ENCODE measurements around the gene CEP104.

The CEP104 gene

DNA sequence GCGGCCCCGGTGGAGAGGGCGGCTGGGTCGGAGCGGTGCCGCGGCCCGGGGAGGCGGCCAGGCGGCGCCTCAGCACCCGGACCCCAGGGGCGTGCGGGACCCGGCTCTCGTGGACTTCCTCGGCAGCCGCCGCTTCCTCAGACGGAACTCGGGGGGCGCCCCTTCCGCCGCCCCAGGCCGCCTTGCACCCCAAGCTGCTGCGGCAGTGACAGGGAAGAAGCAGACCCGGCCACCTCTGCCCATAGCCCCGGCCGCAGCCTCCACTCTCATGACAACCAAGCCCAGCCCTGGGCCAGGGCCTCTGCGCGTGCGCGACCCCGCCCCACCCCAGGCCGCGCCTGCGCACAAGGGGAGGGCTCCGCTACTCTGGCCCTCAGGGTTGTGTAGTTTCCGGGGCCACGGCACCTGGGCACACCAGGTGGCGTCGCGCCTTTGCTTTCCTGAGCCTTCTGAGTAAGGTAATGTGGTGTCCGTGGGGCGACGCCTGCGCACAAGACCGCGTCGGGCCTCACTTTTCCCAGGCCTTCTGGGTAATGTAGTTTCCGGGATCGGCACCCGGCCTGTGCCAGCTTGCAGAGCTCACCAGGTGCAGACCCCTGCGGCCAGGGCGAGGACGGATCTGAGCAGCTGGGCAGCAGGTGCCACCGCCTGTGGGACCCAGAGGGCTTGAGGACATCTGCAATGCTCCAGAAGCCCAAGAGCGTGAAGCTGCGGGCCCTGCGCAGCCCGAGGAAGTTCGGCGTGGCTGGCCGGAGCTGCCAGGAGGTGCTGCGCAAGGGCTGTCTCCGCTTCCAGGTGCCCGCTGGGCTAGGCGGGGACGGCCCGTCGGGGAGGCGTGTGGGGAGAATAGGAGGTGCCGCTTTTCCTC, at the start of gene CEP104, which contains the start of gene DFFB:
Gene CEP104, minus strand, starts transcription at position 289 of the 868 bp plus-strand sequence. CDS start 4,804 bp downstream, outside the sequence.
Gene DFFB, plus strand, starts transcription at position 554 of the 868 bp plus-strand sequence. Its CDS starts 128 bp downstream, at position 682.
- peak; percentile 97 to 99 for DNase-seq

DNA sequence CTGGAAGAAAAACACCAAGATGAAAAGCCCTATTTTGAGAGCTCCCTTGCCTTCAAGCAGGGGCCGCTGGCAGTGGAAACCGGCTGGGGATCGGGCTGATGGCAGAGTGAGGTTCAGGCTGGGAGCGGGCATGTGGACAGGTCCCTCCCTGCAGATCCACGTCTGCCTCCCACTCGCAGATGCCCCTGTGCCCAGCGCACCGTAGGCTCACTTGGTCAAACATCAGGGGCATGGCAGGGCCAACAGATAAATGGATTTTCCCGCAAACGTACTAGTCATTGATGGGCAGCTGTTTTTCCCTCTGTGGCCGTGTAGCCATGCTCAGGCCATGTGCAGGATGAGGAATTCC, 49.6 kb upstream of the CEP104 start:
- DNase-seq = no peak

DNA sequence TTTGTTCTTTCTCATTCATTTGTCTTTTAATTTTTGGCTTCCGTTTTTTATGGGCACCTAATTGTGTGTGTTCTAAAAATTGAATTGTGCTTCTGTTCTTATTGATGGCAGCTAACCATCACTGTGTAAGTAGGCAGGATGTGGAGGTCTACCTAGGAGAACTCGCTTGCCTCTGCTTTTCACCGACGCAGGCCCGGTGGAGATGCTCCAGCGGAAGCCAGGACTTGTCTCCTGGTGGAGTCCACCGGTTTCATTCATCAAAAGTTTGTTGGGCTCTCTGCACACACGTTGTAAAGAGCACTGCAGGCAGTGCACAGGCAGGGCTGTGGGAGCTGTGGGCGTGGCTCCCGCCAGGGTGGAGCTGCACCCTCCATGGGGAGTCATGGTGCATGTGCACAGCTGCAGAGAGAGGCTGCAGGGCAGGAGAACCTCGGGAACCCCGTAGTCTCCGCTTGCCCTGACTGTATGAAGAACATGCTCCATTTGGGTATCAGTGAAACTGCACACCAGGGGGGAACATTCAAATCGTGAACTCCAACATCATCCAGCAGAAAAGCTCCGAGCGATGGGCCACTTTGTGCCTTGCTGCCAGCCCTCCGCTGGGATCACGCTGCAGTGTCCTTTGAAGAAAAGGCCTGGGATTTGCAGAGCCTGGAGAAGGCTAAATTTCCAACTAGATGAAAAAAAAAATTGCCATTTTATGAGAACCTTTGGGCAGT, 49.1 kb upstream of the CEP104 start:
- no peak for DNase-seq

DNA sequence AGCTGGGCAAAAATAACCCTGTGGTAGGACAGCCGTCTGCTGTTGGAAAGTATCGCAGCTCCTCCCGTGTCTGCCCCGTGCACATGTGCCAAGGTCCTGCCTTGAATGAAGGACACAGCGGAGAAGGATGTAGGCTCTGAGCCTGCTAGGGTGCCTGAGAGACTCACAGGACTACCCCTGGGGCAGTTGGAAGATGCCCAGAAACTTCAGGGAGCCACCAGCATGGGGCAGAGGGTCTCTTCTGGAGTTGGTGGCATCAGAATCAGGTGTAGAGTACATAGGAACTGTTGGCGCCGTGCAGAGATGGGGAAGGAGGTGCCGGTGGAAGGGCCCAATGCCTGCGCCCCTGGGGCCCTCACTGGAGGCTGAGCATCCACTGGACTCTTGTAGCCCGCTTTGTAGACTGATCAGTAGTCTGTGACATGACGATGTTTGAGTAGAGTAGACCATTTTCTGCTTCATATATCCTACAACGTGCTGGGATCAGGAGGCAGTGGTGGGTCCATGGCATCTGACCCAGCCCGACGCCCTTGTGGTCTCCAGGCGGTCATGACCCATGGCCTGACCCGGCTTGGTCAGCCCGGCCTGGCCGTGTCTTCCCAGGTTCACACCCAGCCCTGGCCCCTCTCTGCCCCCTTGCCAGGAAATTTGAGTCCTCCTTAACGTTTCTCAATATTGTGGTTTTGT, 48.4 kb upstream of the CEP104 start:
- DNase-seq = no peak

DNA sequence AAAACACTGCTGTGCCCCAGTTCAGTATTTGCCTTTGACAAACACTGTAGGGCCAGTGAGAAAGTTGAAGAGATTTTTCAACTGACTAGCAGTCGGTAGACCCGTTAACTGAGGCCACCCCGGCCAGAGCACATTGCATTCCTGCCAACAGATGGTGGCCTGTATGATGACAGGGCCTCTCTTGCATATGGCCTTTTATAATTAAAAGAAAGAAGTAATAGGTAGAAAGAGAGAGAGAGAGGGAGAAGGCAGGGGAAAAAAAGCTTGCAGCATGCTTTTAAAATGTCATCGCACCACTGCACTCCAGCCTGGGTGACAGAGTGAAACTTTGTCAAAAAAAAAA, 47.8 kb upstream of the CEP104 start:
- no peak for DNase-seq

DNA sequence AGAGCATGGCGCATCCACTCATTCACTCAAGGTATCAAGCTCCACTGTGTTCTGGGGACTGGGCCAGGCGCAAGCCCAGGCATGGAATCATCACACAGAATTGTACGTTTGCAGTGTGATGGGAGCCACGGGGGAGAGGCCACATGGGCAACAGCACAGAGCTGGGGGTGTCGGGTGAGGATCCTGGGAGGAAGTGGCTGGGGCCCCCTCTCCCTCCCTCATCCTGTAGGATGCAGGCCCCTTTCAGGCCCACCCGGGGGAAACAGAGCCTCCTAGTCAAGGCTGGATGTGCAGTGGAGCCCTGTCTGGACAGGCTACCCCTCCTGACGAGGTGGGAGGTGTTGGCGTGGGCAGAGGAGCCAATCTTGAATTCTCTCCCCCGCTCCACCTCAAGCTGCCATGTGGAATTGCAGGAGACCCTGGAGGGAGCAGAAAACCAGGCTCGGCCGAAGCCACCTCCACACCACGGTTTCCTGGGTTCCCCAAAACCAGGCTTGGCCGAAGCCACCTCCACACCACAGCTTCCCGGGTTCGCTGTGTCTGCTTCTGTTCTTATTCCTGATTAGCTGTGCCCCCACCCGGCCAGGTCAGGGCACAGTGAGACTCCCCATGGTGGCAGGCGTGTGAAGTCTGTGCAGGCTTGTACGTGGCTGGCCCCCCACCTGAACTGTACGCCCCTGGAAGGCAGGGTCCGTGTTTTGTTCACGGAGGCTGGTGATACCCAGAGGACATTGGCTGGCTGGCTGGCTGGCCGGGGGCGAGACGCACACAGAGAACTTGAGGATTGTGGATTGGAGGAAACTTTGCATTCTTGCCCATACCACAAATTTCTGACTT, 47.2 kb upstream of the CEP104 start:
- peak in 1 of 2 experiments; percentile 10 for DNase-seq

DNA sequence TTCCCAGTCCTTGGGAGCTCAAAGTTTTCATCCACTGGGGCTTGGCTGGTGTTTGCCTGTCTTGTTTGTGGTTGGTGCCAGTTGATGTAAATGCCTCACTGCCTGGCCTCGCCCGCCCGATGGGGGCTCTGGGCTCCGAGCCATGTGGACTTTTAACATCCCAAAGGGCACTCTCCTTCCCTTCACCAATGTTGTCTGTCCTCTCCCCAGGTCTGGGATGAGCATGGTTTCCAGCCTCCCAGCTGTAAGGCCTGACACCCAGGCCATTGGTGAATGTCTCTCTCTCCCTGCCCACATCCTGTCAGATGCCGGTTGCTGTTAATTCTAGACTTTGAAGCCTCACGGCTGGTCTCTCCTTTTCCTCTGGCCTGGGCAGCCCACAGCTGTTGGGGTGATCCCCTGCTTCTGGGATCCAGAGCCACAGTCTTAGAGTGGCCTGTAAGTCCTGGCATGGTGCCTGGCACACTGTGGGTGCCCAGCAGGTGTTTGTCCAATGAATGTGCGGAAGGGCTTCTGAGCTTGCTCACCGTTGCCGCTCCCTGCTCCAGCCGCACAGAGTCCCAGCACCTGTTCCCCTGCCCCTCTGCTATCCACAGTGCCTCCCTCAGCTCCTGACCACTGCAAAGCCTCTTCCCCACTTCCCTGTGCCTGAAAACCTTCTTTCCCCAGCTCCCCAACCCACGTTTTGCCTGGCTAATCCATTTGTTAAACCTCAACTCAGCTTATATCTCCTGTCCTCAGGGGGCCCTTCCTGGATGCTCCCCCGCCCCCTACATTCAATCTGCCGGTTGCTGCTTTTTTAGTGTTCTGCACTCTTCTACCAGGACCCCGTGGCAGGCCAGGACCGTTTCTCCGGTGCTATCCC, 46.4 kb upstream of the CEP104 start:
- peak; percentile 71 to 89 for DNase-seq

DNA sequence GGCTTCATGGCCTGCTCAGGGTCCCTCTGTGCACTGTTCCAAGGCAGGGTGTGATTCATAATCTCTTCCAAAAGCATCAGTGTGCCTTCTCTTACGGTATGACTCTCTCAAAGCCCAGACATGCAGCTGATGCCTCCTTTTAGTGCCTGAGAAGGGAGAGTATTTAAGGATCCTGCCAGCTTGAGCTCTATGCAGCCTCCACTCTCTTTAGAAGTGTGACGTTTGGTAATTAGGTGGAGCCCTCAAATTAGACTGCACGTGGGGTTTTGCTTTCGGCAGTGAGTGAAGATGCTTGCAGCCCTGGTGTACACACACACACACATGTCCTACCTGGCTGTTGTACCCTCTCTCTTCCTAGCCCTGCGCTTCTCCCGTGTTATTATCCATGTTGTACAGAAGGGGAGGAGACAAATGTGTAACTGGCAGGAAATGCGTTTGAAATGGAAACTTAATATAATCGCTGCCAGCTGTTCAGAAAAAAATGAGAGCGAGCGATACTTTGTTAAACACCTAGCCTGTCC, 45.6 kb upstream of the CEP104 start:
- peak; percentile 27 to 51 for DNase-seq

DNA sequence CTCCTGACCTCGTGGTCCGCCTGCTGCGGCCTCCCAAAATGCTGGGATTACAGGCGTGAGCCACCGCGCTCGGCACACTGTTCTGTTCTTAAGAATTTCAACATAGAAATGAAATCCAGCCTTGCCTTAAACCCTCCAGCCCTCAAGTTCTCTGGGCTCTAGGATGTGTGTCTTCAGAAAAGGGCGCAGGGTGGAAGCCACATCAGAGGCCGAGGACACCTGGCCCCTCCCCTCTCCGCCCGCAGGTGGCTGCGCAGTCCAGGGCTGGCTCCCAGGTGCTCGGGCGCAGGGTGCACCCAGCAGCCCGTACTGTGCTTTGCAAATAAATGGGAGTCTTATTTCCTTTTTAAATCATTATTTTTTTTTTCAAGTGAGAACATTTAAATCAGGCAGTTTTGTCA, 45.1 kb upstream of the CEP104 start:
- no peak for DNase-seq

DNA sequence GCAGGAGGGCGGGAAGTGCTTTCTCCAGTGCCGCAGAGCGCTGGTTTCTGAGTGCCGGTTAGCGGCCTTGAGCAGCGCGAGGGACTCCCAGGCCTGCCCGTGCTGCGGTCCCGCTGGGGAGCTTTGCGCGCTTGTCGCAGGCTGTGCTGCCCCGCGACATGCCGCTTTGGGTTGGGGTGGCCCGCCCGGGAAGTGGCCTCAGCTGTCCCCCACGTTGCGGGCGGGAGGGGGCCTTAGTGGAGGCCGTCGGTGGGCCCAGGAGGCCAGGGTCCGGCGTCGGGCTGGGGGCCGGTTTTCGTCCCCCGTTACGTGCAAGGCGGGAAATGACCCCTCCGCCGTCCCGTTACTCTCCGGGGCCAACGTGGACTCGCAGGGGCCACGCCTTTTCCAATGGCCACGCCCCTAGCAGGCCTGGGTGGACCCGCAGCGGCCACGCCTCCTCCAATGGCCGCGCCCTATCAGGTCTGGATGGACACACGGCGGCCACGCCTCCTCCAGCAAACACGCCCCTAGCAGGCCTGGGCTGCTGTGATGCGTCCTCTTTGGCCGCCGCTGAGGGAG, 44.0 kb upstream of the CEP104 start:
- DNase-seq = peak; percentile 89 to 92

DNA sequence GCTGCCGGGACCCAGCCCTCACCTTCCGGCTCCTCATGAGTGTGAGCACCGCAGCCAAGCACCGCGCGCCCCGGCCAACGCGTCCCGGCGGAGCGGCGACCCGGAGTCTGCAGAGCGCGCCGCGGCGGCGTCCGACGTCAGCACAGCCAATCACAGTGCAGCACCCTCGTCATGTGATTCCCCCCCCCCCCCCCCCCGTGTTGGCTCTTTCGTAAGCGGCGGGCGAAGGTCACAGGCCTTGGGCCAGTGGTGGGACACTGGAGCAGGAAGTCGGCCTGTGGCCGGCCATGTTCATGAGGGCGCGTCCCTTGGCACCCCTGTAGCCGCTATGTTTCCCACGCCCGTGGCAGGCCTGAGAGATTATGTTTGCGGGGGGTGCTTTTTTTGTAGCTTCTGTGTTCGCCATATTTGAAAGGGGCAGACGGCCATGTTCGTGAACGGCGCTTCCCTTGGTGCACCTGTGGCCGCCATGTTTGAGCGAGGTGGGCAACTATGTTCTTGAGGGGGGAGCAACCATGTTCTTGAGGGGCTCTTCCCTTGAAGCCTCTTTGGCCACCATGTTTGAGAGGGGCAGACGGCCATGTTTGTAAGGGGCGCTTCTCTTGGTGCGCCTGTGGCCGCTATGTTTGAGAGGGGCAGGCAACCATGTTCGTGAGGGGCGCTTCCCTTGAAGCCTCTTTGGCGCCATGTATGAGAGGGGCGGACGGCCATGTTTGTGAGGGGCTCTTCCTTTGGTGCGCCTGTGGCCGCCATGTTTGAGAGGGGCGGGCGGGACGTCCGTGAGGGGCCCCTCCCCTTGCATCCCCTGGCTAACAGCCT, 43.3 kb upstream of the CEP104 start, which contains the start of gene C1orf174:
Gene C1orf174, minus strand, starts transcription at position 123 of the 819 bp plus-strand sequence. Its CDS starts 86 bp downstream, at position 37.
- peak; percentile 96 to 98 for DNase-seq

DNA sequence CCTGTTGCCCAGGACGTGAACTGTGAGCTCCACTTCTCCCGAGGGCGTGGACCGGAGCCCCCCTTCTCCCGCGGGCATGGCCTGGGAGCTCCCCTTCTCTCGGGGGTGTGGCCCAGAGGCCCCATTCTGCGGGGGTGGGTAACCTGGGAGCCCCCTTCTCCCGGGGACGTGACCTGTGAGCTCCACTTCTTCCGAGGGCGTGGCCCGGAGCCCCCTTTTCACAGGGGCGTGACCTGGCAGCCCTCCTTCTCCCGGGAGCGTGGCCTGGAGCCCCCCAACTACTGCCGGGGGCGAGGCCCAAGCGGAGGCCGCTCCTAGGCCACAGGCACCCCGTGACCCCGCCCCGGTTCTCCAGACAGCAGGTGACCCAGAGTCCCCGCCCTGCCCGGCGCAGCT, 42.7 kb upstream of the CEP104 start:
- DNase-seq = no peak

DNA sequence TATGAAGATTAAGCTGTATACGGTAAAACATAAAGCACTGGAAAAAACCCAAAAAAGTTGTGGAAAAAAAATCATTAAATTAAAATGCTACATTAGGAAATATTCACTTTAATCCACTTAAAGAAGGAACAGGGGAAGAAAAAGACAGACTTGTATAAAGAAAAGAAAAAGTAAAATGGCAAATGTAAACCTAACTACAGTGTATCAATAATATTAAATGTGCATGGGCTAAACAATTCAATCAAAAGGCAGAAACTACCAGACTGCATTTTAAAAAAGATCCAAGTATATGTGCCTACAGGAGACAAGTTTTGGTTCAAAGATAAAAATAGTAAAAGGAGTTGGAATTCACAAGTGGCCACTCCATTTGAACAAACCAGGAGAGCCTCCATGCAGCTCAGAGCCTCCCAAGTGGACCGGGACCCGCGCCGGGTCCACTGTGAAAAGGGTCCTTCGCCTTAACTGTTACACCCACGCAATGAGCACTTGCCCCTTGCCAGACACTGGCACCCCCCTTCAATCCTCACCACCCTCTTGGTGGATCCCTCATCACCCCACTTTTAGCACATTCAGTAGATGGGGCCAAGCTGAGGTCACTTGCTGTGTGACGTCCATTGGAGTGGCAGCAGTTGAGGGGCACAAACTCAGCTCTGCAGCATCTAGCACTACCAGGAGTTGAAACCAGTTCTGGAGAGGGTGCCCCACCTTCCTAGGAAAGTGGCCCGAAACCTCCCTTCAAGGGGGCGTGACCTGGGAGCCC, 42.2 kb upstream of the CEP104 start:
- DNase-seq = no peak

DNA sequence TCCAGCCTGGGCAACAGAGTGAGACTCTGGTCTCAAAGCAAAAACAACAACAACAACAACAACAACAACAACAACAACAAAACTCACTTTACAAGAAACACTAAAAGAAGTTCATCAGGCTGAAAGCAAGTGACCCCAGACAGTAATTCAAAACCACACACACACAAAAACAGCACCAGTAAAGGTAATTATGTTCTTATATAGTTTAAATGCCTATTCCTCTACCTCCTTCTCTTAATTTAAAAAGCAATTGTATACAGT, 41.4 kb upstream of the CEP104 start:
- DNase-seq = no peak

DNA sequence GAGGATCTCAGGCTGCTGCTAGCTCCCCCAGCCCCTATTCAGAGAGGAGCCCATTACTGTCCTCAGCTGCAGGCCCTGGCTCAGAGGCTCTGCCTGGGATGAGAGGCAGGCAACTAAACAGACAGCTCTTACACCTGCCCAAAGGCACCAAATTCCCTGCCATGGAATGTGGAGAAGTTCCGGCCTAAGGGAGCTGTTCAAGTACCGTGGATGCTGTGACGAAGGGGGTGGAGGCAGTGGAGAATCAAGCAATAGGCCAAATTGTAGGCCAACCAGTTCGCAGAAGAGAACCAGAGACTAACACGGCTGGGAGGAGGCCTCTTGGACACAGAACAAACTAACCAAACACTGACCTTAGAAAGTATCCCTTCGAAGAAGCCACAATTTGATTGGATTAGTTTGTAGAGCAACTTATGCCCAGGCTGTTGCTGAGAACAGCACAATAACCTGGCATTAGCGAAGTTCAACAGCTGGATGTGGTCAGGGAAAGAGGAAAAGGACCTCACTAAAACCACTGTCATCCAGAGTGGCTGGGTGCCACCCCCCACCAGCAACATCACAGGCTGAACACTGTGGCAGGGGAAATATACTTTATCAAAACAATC, 39.5 kb upstream of the CEP104 start:
- DNase-seq = no peak

DNA sequence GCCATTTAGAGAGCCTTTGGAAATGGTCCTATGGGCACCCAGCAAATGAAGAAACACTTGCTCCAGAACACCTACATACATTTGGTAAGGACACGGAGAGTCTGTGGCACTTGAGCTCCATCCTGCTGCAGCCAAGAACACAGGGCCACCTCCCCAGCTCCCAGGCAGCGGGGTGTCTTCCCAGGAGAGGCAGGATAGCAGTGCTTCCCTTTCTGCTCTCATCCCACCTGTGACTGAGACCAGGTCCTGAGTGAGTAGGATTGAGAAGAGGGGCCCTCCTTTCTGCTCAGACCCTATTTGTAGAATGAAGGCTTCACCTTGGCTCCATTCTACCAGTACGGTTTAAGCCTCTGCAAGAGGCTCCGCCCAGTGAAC, 38.9 kb upstream of the CEP104 start:
- no peak for DNase-seq

DNA sequence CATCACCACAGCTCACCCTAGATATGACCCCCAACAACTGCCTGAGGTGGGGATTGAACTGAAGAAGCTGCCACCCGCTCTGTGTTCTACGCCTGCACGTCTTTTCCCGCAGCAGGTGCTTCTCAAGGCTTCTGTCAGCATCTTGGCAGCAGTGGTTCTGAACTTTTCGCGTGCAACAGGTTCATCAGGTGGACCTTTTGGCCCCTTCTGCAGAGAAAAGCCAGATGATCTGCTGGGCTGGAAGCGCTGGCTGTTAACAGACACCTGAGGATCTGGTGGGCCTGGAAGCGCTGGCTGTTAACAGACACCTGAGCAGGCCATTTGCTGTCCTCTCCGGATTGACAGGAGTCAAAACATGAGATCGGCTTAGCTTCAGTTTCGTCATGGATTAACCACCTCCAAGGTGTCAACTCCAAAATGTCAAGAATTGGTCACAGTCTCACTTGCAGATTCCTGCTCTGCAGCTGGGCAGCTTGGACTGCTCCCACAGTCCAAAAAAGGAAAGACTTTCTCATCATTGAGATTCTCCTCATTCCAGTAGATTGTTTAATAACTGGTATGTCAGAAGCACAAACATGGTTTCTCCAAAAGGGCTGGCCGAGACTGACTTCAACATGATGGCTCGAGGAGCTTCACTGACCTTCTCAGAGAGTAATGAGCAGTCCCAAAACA, 38.4 kb upstream of the CEP104 start:
- DNase-seq = no peak

DNA sequence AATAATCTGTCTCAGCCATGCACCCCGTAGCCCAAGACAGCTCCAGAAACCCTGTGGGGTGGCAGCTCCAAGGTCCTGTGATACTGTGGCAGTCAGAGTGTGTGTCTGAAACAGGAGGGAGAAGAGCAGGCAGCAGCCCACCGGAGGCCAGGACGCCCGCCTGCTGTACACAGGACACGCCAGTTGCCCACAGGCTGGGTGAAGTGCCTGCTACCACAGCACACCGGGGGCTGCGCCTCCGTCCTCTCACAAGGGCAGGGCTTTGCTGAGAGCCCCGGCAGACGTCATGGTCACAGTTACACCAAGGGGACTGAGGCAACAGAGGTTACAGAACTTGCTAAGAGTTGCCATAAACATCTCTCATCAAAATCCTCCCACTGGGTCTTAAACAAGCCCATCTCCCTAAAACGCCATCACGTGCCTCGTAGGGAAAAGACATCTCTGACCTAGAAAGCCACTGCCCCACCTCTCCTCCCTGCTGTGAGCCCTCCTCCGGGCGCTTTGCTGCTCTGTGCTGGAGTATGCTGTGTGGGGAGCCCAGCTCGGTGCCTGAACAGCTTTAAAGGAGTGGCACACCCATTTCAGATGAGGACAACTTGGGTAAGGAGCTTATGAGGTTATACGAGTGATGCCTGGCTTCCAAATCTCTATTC, 37.7 kb upstream of the CEP104 start:
- DNase-seq = no peak
